NT2/D1 (cell line): ENCODE results near the gene GNAO1.

Experiments
- SUZ12 ChIP-seq: IDR thresholded peaks from 2 replicates; pipeline ENCODE4 v1.6.1; 2011; ENCODE audit not compliant: insufficient read length, insufficient read depth; ENCODE audit errors: extremely low read depth
- YY1 ChIP-seq: IDR thresholded peaks from 2 replicates; pipeline ENCODE4 v1.6.1; 2011; ENCODE audit not compliant: insufficient read length, insufficient read depth
- ZNF274 ChIP-seq: IDR thresholded peaks from 2 replicates; pipeline ENCODE4 v1.6.1; 2011; ENCODE audit warnings: mild to moderate bottlenecking, low read depth, low read length

DNA sequence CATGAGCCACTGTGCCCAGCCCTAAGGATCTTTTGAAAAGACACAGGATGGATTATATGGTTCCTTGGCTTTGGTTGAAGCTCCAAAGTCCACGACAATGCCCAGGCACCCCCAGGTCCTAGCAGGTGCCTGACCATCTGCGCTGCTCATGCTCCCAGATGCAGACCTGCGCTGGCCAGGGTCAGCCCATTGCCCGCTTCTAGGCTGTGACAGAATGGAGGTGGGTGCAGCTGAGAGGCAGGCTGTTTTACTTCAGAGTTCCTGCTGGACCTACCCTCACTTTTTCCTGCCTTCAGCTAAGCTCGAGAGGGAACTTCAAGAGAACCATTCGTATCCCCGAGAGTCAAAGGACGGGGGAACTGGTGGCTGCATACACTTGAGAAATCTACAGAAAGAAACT is 173.6 kb downstream of the GNAO1 start:
- TF ChIP-seq ZNF274 (no peak), YY1 (no peak), SUZ12 (no peak)
